Esophagus squamous epithelium (tissue), 5 donors: ENCODE measurements around the gene RPS6KB2. TPM values are rescaled to one million over a fixed set of nuclear protein-coding genes. Genes with fewer than 3 reads are reported as not detected.

ENCODE experiments used
- DNase-seq: peaks from one replicate; lab custom pipeline; 2025; lab: John Stamatoyannopoulos, UW
- H3K27ac ChIP-seq, 4 donors: fragments of 200-600 bp; sonication (generic); one replicate each; pipeline ENCODE4 v1.5.1; 2016 to 2019; ENCODE audit warnings: mild to moderate bottlenecking in 1 of 4
- H3K27me3 ChIP-seq, 4 donors: fragments of 200-600 bp; sonication (generic); 1 replicate in 3 of 4; 2 replicates in 1 of 4; pipeline versions ENCODE4 v1.5.1 to v1.6.0; 2017 to 2021; ENCODE audit warnings: antibody characterized with exemption in 1 of 4
- H3K36me3 ChIP-seq, 3 donors: fragments of 200-600 bp; sonication (generic); one replicate each; pipeline ENCODE4 v1.5.1; 2016 to 2019
- H3K4me1 ChIP-seq, 3 donors: fragments of 200-600 bp; sonication (generic); one replicate each; pipeline ENCODE4 v1.5.1; 2017 to 2019
- H3K4me3 ChIP-seq, 4 donors: fragments of 200-600 bp; sonication (generic); 1 replicate in 3 of 4; 2 replicates in 1 of 4; pipeline ENCODE4 v1.5.1; 2016 to 2019; ENCODE audit warnings: mild to moderate bottlenecking in 2 of 4, moderate library complexity in 1 of 4
- H3K9me3 ChIP-seq, 3 donors: fragments of 200-600 bp; sonication (generic); one replicate each; pipeline ENCODE4 v1.5.1; 2016 to 2019
- POLR2A ChIP-seq, 4 donors: fragments of 450-650 bp; IDR thresholded peaks; one replicate each; pipeline ENCODE4 v1.6.1; 2017; ENCODE audit warnings: antibody characterized with exemption in 4 of 4, mild to moderate bottlenecking in 4 of 4, moderate library complexity in 3 of 4
- WGBS, 2 donors: methylation state at CpG; one replicate each; pipeline ENCODE4 v1.1.5; 2018; 5-methylcytosine and 5-hydroxymethylcytosine counted together
- intact Hi-C: fragments of 100-400 bp; cut with DNase I; formaldehyde crosslinking; loops from one replicate; pipeline ENCODE4 v1.15.0; 2022
- total RNA-seq, 4 donors: library from RNA; depleted of rRNA; stranded (reverse); fragments of >200 nt; gene quantifications; one replicate each; pipeline ENCODE4 v1.1.0, GENCODE V29; 2016
- TF ChIP-seq, protein P1 (sequence below), 6 experiments: fragments of 450-650 bp in 4 of 6; fragments of 200-600 bp in 2 of 6; sonication (generic) in 2 of 6; IDR thresholded peaks; one replicate each; pipeline ENCODE4 v1.5.1; 2016 to 2019; ENCODE audit warnings: antibody characterized with exemption in 6 of 6, mild to moderate bottlenecking in 4 of 6, moderate library complexity in 4 of 6
- donor health status: DM: yes; HTN: yes; CAD: no.

Gene RPS6KB2
- total RNA-seq, 4 donors from 2014 or later: 67.5 to 121 (median 113) TPM

DNA sequence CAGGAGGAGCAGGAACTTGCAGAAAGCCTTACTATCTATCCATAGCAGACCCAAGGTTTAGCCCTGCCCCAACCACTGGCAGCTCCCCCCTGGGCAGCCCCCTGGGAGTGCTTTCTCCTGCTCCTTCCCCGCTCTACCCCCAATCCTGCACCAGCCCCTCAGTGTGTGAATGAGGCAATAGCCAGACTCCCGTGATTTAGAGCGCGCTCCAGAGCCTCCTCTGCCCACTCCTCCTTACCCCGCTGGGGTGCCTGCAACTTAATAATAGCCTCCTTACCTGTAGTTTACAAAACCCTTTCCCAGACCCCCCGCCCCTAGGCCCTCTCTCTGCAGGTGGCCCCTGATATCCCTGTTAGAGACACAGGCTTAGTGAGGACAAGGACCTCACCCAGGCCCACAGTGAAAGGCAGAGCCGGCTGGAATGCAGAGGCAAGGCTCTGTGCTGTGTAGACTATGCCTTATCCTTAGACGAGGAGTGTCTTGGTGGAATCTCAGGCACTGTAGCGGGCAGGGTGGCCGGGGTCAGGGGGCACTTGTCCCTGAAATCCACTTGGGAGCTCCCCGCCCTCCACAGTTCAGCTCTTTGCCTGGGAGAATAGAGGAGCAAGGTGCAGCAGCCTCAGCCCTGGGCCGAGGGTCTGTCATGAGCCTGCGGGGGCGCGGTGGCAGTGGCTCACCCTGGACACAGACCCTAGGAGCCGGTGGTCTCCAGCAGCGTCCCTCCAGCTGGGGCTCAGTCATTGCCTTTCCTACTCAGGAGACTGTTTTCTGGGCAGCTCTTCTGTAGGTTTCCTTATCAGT, 17.1 kb upstream of the RPS6KB2 start:
- intact Hi-C loops: no loop called here
- H3K4me1 ChIP-seq: peaks cover 12 to 62% (median 13%) of the 10 kb centered on the region in 3 donors
- H3K27me3 ChIP-seq: peaks cover 0 to 75% (median 0%) of the 10 kb centered on the region in 4 donors
- no peak for TF ChIP-seq POLR2A (IDR thresholded peaks at IDR 0.05)
- TF ChIP-seq, protein P1, sequence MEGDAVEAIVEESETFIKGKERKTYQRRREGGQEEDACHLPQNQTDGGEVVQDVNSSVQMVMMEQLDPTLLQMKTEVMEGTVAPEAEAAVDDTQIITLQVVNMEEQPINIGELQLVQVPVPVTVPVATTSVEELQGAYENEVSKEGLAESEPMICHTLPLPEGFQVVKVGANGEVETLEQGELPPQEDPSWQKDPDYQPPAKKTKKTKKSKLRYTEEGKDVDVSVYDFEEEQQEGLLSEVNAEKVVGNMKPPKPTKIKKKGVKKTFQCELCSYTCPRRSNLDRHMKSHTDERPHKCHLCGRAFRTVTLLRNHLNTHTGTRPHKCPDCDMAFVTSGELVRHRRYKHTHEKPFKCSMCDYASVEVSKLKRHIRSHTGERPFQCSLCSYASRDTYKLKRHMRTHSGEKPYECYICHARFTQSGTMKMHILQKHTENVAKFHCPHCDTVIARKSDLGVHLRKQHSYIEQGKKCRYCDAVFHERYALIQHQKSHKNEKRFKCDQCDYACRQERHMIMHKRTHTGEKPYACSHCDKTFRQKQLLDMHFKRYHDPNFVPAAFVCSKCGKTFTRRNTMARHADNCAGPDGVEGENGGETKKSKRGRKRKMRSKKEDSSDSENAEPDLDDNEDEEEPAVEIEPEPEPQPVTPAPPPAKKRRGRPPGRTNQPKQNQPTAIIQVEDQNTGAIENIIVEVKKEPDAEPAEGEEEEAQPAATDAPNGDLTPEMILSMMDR (IDR thresholded peaks at IDR 0.05): no peak
- H3K9me3 ChIP-seq: no peaks in the 10 kb centered on the region
- no peak overlapping the region for H3K27ac ChIP-seq
- no peak for DNase-seq
- WGBS, 2 donors: 83 to 88% methylated on average over 5 to 12 of the region's 17 CpGs
- H3K36me3 ChIP-seq: no peaks in the 10 kb centered on the region
- no peak overlapping the region for H3K4me3 ChIP-seq

DNA sequence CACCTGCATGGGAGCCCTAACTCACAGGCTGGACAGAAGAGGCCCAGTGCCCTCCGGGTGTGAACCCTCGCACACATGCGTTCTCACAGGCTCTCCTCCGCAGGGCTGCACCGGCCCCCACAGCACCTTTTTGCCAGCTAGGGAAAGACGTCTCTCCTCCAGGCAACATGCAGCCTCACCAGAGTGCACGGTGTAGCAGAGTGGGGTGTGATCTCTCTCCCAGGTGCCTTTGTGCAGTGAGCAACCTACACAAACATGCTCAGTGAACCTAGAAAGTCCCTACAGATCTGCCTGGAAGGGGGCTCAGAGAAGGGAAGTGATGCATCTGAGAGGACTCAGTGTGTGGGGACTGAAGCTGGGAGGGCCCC, 16.5 kb upstream of the RPS6KB2 start:
- no peak for TF ChIP-seq POLR2A (IDR thresholded peaks at IDR 0.05)
- TF ChIP-seq, protein P1 (IDR thresholded peaks at IDR 0.05): no peak
- Histone ChIP-seq H3K4me1 (peaks cover 17 to 62% (median 19%) of the 10 kb centered on the region in 3 donors), H3K27ac (no peak overlapping the region), H3K4me3 (no peak overlapping the region), H3K9me3 (no peaks in the 10 kb centered on the region), H3K36me3 (no peaks in the 10 kb centered on the region), H3K27me3 (peaks cover 0 to 70% (median 0%) of the 10 kb centered on the region in 4 donors)
- DNase-seq: no peak
- intact Hi-C loops: no loop called here
- WGBS, 2 donors: 67 to 76% methylated on average over 5 to 6 of the region's 7 CpGs

DNA sequence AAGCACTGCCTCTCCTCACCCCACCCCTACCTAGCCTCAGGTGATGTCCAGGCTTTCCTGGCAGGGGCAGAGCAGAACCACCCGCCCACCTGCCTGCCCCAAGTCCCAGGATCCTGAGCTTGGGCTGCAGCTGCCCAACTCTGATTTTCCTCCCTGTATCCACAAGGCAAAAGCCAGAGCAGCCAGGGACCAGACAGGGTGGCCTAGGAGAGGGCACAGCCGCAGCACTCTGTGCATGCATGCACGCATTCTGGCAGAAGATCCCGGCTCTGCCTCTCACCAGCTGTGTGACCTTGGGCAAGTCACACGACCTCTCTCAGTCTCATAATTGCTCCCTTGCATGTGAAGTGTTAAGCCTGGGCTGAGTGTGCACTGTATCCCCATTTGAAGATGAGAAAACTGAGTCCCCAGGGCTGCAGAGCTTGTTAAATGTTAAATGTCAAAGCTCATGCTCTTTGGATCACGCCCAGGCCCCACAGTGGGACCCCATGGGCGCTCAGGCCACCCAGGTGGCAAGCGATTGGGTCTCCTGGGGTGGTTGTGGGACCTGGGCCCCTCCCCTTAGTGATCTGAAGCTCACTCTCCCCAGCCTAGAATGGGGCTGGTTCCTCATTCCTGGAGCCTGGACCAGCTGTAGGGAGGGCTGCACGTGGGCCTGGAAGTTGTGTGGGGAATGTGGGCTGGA, 15.7 kb upstream of the RPS6KB2 start:
- Histone ChIP-seq H3K27me3 (peaks cover 0 to 61% (median 0%) of the 10 kb centered on the region in 4 donors), H3K4me1 (peaks cover 20 to 62% (median 26%) of the 10 kb centered on the region in 3 donors), H3K4me3 (no peak overlapping the region), H3K36me3 (no peaks in the 10 kb centered on the region), H3K9me3 (no peaks in the 10 kb centered on the region), H3K27ac (no peak overlapping the region)
- 20 to 32% methylated on average over 2 to 4 of the region's 9 CpGs for WGBS, 2 donors
- DNase-seq: no peak
- no peak for TF ChIP-seq POLR2A (IDR thresholded peaks at IDR 0.05)
- TF ChIP-seq, protein P1 (IDR thresholded peaks at IDR 0.05): no peak
- intact Hi-C loops: no loop called here

DNA sequence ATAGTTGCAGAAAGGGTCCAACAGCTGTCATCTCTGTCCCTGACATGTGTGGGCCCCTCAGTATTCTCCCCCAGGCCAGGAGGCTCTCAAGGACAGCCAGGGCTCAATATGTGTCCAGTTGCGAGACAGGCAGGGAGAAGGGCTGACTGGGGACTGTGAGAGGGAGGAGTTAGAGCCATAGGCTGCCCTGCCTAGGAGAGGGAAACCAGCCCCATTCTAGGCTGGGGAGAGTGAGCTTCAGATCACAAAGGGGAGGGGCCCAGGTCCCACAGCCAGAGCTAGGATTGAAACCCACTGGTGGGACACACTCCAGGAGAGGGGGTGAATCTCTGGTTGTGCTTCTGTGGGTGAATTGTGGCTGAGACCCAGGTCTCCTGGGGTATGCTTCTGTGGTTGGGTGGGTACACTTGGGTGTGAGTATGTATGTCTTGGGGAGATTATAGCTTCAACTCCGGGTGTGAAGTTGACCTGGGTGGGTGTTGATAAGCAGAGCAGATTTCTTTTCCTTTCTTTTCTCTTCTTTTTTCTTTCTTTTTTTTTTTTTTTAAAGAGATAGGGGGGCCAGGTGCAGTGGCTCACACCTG, 14.9 kb upstream of the RPS6KB2 start:
- Histone ChIP-seq H3K36me3 (no peaks in the 10 kb centered on the region), H3K9me3 (no peaks in the 10 kb centered on the region), H3K27ac (no peak overlapping the region), H3K4me1 (peaks cover 20 to 62% (median 29%) of the 10 kb centered on the region in 3 donors), H3K4me3 (no peak overlapping the region), H3K27me3 (peaks cover 0 to 54% (median 0%) of the 10 kb centered on the region in 4 donors)
- 67 to 72% methylated on average over 1 to 2 of the region's 2 CpGs for WGBS, 2 donors
- TF ChIP-seq, protein P1 (IDR thresholded peaks at IDR 0.05): no peak
- TF ChIP-seq POLR2A (IDR thresholded peaks at IDR 0.05): no peak
- DNase-seq: no peak
- intact Hi-C loops: no loop called here
